Measurements from ENCODE around the gene AMOTL2.

AMOTL2 gene

GRCh38 chr3:134394380-134394779 is 20.1 kb upstream of the AMOTL2 start:
- Mint-ChIP-seq H3K4me1 (peaks cover 42% of the 10 kb centered on the region), H3K9me3 (peaks cover 7% of the 10 kb centered on the region), H3K27ac (peak overlapping the region in 1 of 3 experiments; percentile 30), H3K36me3 (ENCODE audit: low read depth) (no peaks in the 10 kb centered on the region), H3K4me3 (no peak overlapping the region), H3K27me3 (ENCODE audit: low read depth) (peaks cover 8% of the 10 kb centered on the region)
- no peak for TF ChIP-seq CTCF (IDR thresholded peaks at IDR 0.05; ENCODE audit: unreplicated experiment in 3 of 3)

- Mint-ChIP-seq H3K4me3 (peak overlapping the region in 1 of 3 experiments; percentile 20), H3K36me3 (ENCODE audit: low read depth) (no peaks in the 10 kb centered on the region), H3K27me3 (ENCODE audit: low read depth) (peaks cover 3% of the 10 kb centered on the region), H3K27ac (peak overlapping the region; percentile 44 to 87 (median 82)), H3K4me1 (peaks cover 55% of the 10 kb centered on the region), H3K9me3 (peaks cover 7% of the 10 kb centered on the region)
- no peak for TF ChIP-seq CTCF (IDR thresholded peaks at IDR 0.05; ENCODE audit: unreplicated experiment in 3 of 3)
These were observed 18.8 kb upstream of the AMOTL2 start for GRCh38 chr3:134393074-134393473.

GRCh38 chr3:134392336-134392983 is 18.2 kb upstream of the AMOTL2 start:
- Mint-ChIP-seq H3K9me3 (peaks cover 7% of the 10 kb centered on the region), H3K4me1 (peaks cover 56% of the 10 kb centered on the region), H3K27me3 (ENCODE audit: low read depth) (peaks cover 7% of the 10 kb centered on the region), H3K27ac (peak overlapping the region in 2 of 3 experiments; percentile 82 to 87), H3K4me3 (no peak overlapping the region), H3K36me3 (ENCODE audit: low read depth) (no peaks in the 10 kb centered on the region)
- TF ChIP-seq CTCF (IDR thresholded peaks at IDR 0.05; ENCODE audit: unreplicated experiment in 3 of 3), result no peak

GRCh38 chr3:134389865-134390264 is 15.6 kb upstream of the AMOTL2 start:
- no peak for TF ChIP-seq CTCF (IDR thresholded peaks at IDR 0.05; ENCODE audit: unreplicated experiment in 3 of 3)
- H3K9me3 Mint-ChIP-seq, result peaks cover 7% of the 10 kb centered on the region
- H3K27ac Mint-ChIP-seq, result no peak overlapping the region
- H3K36me3 Mint-ChIP-seq (ENCODE audit: low read depth), result no peaks in the 10 kb centered on the region
- peaks cover 6% of the 10 kb centered on the region for H3K27me3 Mint-ChIP-seq (ENCODE audit: low read depth)
- no peak overlapping the region for H3K4me3 Mint-ChIP-seq
- peaks cover 40% of the 10 kb centered on the region for H3K4me1 Mint-ChIP-seq

- Mint-ChIP-seq H3K36me3 (ENCODE audit: low read depth) (no peaks in the 10 kb centered on the region), H3K4me3 (no peak overlapping the region), H3K27ac (no peak overlapping the region), H3K9me3 (peaks cover 7% of the 10 kb centered on the region), H3K27me3 (ENCODE audit: low read depth) (peaks cover 7% of the 10 kb centered on the region), H3K4me1 (peaks cover 35% of the 10 kb centered on the region)
- TF ChIP-seq CTCF (IDR thresholded peaks at IDR 0.05; ENCODE audit: unreplicated experiment in 3 of 3), result no peak
These were observed 14.7 kb upstream of the AMOTL2 start for GRCh38 chr3:134388788-134389485.
